DMS53 (cell line): ENCODE results near the gene HEMK1.

Source experiments
- DNase-seq: peaks from one replicate; lab custom pipeline; 2025; lab: John Stamatoyannopoulos, UW

HEMK1 gene

GRCh38 chr3:50573566-50574443 lies 4.5 kb downstream of the HEMK1 start:
- no peak for DNase-seq

GRCh38 chr3:50574444-50574831 lies 5.1 kb downstream of the HEMK1 start:
- no peak for DNase-seq

GRCh38 chr3:50575372-50575771 lies 6.0 kb downstream of the HEMK1 start:
- no peak for DNase-seq

- DNase-seq = no peak
Measured at GRCh38 chr3:50577348-50577747, 8.0 kb downstream of the HEMK1 start.

- DNase-seq = no peak
Measured at GRCh38 chr3:50580683-50581458, 11.5 kb downstream of the HEMK1 start.

- DNase-seq = no peak
Measured at GRCh38 chr3:50581459-50581842, 12.1 kb downstream of the HEMK1 start.

GRCh38 chr3:50582083-50582482 lies 12.8 kb downstream of the HEMK1 start:
- DNase-seq = no peak

- DNase-seq = no peak
Measured at GRCh38 chr3:50583897-50584296, 14.6 kb downstream of the HEMK1 start.

GRCh38 chr3:50584391-50584790 lies 15.1 kb downstream of the HEMK1 start:
- DNase-seq = no peak

- no peak for DNase-seq
Measured at GRCh38 chr3:50585919-50586762, 16.8 kb downstream of the HEMK1 start.

GRCh38 chr3:50586763-50587070 lies 17.4 kb downstream of the HEMK1 start:
- DNase-seq = no peak

GRCh38 chr3:50587373-50587772 lies 18.1 kb downstream of the HEMK1 start:
- no peak for DNase-seq

GRCh38 chr3:50587806-50588758 lies 18.8 kb downstream of the HEMK1 start:
- no peak for DNase-seq

GRCh38 chr3:50588759-50589433 lies 19.6 kb downstream of the HEMK1 start:
- no peak for DNase-seq

GRCh38 chr3:50591196-50591741 lies 21.9 kb downstream of the HEMK1 start:
- DNase-seq = no peak

- DNase-seq = no peak
Measured at GRCh38 chr3:50592568-50592967, 23.2 kb downstream of the HEMK1 start.

- no peak for DNase-seq
Measured at GRCh38 chr3:50594253-50594785, 25.0 kb downstream of the HEMK1 start.

GRCh38 chr3:50599115-50599715 lies 29.9 kb downstream of the HEMK1 start:
- no peak for DNase-seq

GRCh38 chr3:50599716-50600118 lies 30.4 kb downstream of the HEMK1 start:
- DNase-seq = no peak
